Nephron progenitor cell (in vitro differentiated cells): Measurements from ENCODE around the gene RORC.
"Not testable (repeated sequence)": the region's sequence is repeated elsewhere in the genome, so short reads cannot be mapped to it uniquely, and the experiment has no call there.

Source experiments
- DNase-seq: peaks from one replicate; pipeline ENCODE4 v3.0.0; 2021
- H3K27ac Mint-ChIP-seq: 2 replicates; pipeline ENCODE4 v1.8.0; 2021; ENCODE audit warnings: mild to moderate bottlenecking, moderate library complexity, mixed read lengths
- H3K27me3 Mint-ChIP-seq: 2 replicates; pipeline ENCODE4 v1.8.0; 2021; ENCODE audit warnings: mild to moderate bottlenecking, low read depth, mixed read lengths; ENCODE audit not compliant: poor library complexity
- H3K36me3 Mint-ChIP-seq: 2 replicates; pipeline ENCODE4 v1.8.0; 2021; ENCODE audit warnings: low read depth, mixed read lengths
- H3K4me1 Mint-ChIP-seq: 2 replicates; pipeline ENCODE4 v1.8.0; 2021; ENCODE audit warnings: mixed read lengths
- H3K4me3 Mint-ChIP-seq: 2 replicates; pipeline ENCODE4 v1.8.0; 2021; ENCODE audit warnings: mild to moderate bottlenecking, moderate library complexity, mixed read lengths
- H3K9me3 Mint-ChIP-seq: 2 replicates; pipeline ENCODE4 v1.8.0; 2021; ENCODE audit warnings: mild to moderate bottlenecking, moderate library complexity, mixed read lengths
- TF ChIP-seq, protein P1 (sequence below): fragments of 200-600 bp; sonication (generic); IDR thresholded peaks from 2 replicates; pipeline ENCODE4 v1.5.0; 2021; ENCODE audit warnings: antibody characterized with exemption

RORC gene

DNA sequence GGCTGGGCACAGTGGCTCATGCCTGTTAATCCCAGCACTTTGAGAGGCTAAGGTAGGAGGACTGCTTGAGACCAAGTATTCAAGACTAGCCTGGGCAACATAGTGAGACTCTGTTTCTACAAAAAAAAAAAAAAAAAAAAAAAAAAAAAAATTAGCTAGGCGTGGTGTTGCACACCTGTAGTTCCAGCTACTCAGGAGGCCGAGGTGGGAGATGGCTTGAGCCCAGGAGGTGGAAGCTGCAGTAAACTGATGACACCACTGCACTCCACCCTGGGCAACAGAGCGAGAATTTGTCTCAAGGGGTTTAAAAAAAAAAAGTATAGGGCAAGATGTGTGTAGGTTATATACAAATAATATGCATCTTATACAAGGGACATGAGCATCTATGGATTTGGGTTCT lies 43.9 kb downstream of the RORC start:
- Mint-ChIP-seq H3K36me3 (no peaks in the 10 kb centered on the region), H3K4me1 (peaks cover 22% of the 10 kb centered on the region), H3K27me3 (peaks cover 41% of the 10 kb centered on the region), H3K9me3 (no peaks in the 10 kb centered on the region), H3K27ac (no peak overlapping the region), H3K4me3 (no peak overlapping the region)
- no peak for DNase-seq
- TF ChIP-seq, protein P1, sequence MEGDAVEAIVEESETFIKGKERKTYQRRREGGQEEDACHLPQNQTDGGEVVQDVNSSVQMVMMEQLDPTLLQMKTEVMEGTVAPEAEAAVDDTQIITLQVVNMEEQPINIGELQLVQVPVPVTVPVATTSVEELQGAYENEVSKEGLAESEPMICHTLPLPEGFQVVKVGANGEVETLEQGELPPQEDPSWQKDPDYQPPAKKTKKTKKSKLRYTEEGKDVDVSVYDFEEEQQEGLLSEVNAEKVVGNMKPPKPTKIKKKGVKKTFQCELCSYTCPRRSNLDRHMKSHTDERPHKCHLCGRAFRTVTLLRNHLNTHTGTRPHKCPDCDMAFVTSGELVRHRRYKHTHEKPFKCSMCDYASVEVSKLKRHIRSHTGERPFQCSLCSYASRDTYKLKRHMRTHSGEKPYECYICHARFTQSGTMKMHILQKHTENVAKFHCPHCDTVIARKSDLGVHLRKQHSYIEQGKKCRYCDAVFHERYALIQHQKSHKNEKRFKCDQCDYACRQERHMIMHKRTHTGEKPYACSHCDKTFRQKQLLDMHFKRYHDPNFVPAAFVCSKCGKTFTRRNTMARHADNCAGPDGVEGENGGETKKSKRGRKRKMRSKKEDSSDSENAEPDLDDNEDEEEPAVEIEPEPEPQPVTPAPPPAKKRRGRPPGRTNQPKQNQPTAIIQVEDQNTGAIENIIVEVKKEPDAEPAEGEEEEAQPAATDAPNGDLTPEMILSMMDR, result no peak

DNA sequence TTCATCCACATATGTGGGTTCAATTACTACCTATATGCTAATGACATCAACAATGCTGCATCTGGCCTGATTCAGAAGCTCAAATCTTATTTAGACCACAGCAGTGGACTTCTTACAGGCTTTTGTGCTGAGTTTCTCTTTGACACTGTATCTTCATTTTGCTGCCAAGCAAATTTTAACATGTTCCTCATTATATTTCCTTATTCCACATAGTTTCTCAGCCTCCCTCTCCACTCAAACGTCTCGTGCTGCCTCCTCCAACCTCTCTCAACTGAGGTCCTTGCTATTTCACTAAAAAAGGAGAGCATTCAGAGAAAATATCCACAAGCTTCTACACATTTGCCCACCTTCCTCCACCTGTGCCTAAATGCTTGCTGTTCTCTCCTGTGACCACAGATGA lies 47.8 kb downstream of the RORC start:
- no peak for DNase-seq
- Mint-ChIP-seq H3K4me3 (no peak overlapping the region), H3K4me1 (no peaks in the 10 kb centered on the region), H3K9me3 (no peaks in the 10 kb centered on the region), H3K27me3 (peaks cover 19% of the 10 kb centered on the region), H3K36me3 (peaks cover 4% of the 10 kb centered on the region), H3K27ac (no peak overlapping the region)
- TF ChIP-seq, protein P1, result no peak

DNA sequence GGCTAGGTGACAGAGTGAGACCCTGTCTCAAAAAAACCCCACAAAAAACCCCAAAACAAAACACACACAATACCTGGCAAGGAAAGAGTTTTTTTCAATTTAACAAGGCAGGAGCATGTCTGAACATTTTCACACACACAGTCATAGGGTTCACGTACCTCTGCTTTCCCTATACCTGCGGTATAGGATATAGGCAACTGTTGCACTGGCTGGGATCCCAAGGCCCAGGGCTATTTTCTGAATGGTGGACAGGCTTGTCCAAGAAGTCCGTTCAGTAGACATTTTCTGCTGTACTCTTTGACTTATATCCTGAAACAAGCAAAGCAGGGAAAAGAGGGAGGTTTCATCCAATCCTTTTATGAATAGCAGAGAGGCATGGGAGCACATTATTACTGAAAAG lies 48.9 kb downstream of the RORC start:
- H3K4me1 Mint-ChIP-seq, result no peaks in the 10 kb centered on the region
- H3K4me3 Mint-ChIP-seq, result no peak overlapping the region
- peaks cover 4% of the 10 kb centered on the region for H3K36me3 Mint-ChIP-seq
- H3K9me3 Mint-ChIP-seq, result no peaks in the 10 kb centered on the region
- H3K27me3 Mint-ChIP-seq, result peaks cover 13% of the 10 kb centered on the region
- DNase-seq, result no peak
- TF ChIP-seq, protein P1, result no peak
- no peak overlapping the region for H3K27ac Mint-ChIP-seq

DNA sequence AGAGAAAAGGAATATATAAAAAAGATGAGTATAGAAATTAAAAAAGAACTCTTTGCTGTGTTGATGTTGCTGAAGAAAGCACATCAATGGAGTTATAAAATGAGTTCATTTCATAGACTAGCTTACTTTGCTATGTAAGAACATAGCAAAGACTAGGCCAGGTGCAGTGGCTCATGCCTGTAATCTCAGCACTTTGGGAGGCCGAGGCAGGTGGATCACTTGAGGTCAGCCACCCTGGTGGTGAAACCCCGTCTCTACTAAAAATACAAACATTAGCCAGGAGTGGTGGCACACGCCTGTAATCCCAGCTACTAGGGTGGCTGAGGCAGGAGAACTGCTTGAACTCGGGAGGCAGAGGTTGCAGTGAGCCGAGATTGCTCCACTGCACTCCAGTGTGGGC lies 49.6 kb downstream of the RORC start:
- not testable (repeated sequence) for H3K9me3 Mint-ChIP-seq, H3K27ac Mint-ChIP-seq, DNase-seq, H3K4me1 Mint-ChIP-seq, H3K36me3 Mint-ChIP-seq, H3K4me3 Mint-ChIP-seq
- peaks cover 13% of the 10 kb centered on the region for H3K27me3 Mint-ChIP-seq

DNA sequence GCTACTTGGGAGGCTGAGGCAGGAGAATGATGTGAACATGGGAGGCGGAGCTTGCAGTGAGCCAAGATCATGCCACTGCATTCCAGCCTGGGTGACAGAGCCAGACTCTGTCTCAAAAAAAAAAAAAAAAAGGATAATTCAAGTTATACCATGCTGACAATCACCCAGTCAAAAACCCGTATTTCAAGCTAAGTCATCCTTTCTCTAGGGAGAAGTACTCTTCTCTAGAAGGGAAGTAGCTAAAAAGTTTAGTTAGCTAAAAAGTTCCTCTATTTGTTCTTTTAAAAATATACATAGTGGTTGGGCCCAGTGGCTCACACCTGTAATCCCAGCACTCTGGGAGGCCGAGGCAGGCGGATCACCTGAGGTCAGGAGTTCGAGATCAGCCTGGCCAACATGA lies 50.9 kb downstream of the RORC start:
- not testable (repeated sequence) for H3K4me3 Mint-ChIP-seq, H3K9me3 Mint-ChIP-seq, H3K4me1 Mint-ChIP-seq, DNase-seq, H3K27ac Mint-ChIP-seq, H3K27me3 Mint-ChIP-seq
- peaks cover 16% of the 10 kb centered on the region for H3K36me3 Mint-ChIP-seq

DNA sequence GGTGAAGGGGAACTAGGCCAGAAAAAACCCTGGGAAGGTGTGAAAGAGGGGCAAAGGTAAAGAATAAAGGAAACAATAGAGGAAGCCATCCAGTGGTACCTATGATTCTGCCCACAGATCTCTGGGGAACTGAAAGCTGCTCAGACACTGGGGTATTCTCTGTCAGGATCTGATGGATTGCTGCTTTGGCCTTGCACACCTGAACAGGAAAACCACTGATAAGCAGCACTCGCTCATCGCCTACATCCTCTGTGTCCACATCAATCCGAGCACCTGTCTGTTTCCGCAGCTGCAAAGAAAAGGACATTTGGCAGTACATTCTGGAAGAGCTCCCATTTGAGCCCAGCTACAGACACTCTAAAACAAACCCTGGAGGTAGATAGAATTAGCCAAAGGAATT lies 51.8 kb downstream of the RORC start:
- Mint-ChIP-seq H3K9me3 (no peaks in the 10 kb centered on the region), H3K4me1 (no peaks in the 10 kb centered on the region), H3K27ac (no peak overlapping the region), H3K4me3 (no peak overlapping the region), H3K36me3 (peaks cover 23% of the 10 kb centered on the region), H3K27me3 (peaks cover 8% of the 10 kb centered on the region)
- TF ChIP-seq, protein P1, result no peak
- no peak for DNase-seq

DNA sequence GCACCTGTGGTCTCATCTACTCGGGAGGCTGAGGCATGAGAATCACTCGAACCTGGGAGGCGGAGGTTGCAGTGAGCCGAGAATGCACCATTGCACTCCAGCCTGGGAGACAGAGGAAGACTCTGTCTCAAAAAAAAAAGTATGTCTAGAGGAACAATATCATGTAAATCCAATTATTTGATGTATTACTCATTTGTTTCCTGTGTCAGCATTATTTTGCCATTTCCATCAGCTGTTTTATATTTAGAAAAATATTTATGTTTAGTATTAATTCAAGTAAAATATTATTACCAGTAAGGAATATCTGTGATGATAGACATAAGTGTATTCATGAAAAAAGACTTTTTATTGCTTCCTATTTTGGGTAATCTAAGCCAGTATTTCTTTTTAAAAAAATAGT lies 54.3 kb downstream of the RORC start:
- DNase-seq, result no peak
- H3K4me3 Mint-ChIP-seq, result no peak overlapping the region
- no peak overlapping the region for H3K27ac Mint-ChIP-seq
- H3K4me1 Mint-ChIP-seq, result no peaks in the 10 kb centered on the region
- TF ChIP-seq, protein P1, result no peak
- peaks cover 14% of the 10 kb centered on the region for H3K27me3 Mint-ChIP-seq
- no peaks in the 10 kb centered on the region for H3K9me3 Mint-ChIP-seq
- H3K36me3 Mint-ChIP-seq, result peaks cover 23% of the 10 kb centered on the region
